Endometrium (tissue), 2 donors: ENCODE data around the gene CCDC120.

ENCODE experiments used
- FAIRE-seq: peaks from 2 replicates; lab custom pipeline; 2012; peaks lifted over from hg19 to GRCh38; lab: Jason Lieb, UNC
- donor health status: control.
- donor health status: control.

The CCDC120 gene, protein sequence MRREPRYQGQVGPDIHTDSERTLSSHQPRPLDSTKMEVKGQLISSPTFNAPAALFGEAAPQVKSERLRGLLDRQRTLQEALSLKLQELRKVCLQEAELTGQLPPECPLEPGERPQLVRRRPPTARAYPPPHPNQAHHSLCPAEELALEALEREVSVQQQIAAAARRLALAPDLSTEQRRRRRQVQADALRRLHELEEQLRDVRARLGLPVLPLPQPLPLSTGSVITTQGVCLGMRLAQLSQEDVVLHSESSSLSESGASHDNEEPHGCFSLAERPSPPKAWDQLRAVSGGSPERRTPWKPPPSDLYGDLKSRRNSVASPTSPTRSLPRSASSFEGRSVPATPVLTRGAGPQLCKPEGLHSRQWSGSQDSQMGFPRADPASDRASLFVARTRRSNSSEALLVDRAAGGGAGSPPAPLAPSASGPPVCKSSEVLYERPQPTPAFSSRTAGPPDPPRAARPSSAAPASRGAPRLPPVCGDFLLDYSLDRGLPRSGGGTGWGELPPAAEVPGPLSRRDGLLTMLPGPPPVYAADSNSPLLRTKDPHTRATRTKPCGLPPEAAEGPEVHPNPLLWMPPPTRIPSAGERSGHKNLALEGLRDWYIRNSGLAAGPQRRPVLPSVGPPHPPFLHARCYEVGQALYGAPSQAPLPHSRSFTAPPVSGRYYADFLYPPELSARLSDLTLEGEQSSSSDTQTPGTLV

DNA sequence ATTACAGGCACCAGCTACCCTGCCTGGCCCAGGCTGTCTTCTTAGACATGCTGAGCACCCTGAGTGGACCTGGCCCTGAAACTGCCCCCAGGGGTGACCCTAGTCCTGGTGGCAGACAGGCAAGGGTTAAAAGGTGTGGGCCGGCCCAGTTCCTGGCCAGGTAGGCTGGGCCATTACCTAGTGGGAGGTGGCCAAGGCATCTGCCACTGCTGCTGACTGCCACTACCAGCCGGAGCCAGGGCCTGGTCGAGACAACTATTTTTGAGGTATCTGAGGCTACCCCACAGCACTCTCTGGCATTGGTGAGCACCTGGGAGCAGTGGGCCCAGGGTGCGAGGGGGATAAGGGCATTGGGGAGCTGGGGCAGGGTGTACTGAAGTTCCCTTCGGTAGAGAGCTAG, at the start of gene CCDC120:
Gene CCDC120, plus strand, starts transcription at position 206 of the 400 bp plus-strand sequence. CDS start 3,043 bp downstream, outside the sequence.
- FAIRE-seq: no peak

GRCh38 chrX:49019050-49019449, 39.7 kb upstream of the CCDC120 start:
- FAIRE-seq: no peak

GRCh38 chrX:49019599-49020249, 39.1 kb upstream of the CCDC120 start:
- no peak for FAIRE-seq

DNA sequence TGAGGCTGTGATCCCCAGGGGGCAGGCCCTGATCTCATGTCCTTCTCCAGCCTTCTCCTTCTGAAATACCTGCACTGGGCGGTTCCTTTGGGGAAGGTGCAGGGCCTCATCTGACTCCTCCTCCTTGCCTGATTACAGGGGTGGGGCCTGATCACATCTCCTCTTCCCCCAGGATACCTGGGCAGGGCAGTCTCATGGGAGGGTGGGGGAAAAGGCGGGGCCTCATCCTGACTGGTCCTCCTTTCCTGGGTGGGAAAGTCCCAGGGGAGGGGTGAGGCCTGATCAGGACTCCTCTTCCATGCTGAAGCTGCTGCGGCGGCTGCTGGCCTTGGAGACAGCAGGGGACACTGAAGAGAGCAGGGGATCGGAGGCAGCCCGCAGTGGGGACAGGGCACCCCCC, 28.9 kb upstream of the CCDC120 start:
- FAIRE-seq: no peak

DNA sequence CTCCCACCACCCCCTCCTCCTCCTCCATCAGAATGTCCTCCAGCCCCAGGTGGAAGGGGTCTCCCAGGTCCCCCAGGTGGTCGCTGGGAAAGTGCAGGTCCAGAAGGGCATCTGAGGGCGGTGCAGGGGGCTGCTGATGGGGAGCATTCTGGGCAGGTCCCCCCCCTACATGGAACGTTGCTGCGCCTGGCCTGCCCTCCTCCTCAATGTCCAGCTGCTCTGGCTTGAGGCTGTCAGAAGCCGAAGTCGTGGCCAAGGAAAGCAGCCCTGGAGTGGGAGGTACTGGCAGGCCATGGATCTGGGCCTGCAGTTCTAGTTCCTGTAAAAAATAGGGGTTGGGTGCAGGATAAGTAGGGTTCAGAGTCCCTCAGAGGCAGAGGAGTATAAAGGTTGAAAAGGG, 28.5 kb upstream of the CCDC120 start:
- no peak for FAIRE-seq

GRCh38 chrX:49037883-49038475, 20.8 kb upstream of the CCDC120 start:
- no peak for FAIRE-seq

DNA sequence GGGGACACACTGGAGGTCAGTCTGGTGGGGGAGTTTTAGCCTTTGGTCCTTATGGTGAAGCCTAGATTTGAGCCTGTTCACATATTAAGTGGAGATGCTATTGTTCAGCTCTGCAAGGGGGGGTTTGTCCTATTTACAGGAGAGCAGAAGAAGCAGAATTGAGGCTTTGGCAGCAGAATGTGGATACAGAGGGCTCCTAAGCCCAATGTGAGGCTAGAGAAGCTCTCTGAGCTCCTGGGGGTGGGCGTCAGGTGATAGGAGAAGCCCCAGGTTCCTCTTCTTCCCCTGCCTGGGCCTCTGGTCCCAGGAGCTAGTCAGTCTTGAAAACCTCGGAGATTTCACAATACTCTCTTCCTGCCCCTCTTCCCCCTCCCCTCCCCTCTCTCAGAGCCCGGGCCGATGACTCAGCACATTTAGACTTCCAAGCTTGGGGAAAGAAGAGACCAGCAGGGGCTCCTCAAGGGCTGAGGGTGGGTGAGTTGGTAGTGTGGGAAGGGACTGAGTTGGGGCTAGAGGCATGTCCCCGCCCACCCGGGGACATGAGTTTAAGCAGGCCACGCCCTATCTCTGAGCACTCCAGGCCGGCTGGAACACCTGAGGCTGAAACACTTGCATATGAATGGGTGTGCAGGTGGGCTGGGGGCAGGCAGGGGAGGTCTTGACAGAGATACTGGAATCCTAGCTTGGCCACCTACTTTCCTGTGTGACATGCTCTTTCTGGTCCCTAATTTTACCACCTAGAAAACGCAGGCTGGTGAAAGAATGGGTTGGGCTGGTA, 19.0 kb upstream of the CCDC120 start:
- no peak for FAIRE-seq

- FAIRE-seq: no peak
Measured at GRCh38 chrX:49040376-49040955, 18.3 kb upstream of the CCDC120 start.

- no peak for FAIRE-seq
Measured at GRCh38 chrX:49041744-49042580, 16.8 kb upstream of the CCDC120 start.

- FAIRE-seq: no peak
Measured at GRCh38 chrX:49042581-49043219, 16.1 kb upstream of the CCDC120 start.

DNA sequence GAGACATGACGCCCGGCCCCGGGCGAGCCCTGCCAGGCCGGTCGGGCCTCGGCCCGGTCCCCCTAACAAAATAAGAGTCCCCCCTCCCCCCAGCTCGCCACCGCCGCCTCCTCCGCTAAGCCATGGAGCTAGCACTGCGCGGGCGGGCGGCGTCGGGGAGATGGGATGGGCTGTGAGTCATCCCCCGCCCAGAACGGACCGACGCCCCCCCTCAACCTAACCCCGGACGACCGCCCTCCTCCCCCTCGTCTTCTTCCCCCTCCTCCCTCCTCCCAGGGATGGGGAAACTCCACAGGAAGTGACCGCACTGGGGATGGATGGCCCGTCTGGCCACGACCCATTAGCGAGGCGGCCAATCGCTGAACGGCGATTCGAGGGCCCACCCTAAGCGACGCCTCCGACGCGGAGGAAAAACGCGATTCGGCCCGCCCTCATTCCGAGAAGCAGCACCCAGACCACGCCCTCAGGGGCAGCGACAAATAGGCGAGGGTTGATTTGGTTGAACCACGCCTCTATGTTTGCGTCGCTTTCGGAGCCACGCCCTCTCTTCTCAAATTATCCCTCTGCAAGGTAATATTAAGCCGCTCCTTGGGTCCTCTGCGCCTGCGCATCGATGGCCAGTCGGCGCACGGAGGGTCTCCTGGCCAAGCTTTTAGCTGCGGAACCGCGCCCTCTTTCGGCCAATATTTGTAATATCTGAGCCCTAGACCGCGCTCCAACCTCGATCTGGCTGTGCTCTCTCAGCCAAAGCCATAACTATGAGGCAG, 15.4 kb upstream of the CCDC120 start, which contains the start of gene TFE3:
Gene TFE3, minus strand, starts transcription at position 138 of the 767 bp plus-strand sequence. Its CDS starts 131 bp downstream, at position 7.
- FAIRE-seq: peak; percentile 94

DNA sequence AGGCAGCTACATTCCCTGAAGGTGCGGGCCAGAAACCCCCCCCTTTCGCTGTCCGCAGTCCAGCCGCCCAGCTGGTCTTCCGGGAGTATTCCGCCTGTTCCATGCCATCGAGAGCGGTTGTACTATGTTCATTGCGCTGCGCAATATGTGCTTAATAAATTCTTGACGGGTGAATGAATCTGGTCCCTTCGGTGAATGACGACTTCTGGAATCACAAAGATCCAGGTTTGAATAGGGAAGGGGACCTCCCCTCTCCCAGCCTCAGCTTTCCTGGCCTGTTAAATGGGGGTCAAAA, 14.9 kb upstream of the CCDC120 start:
- no peak for FAIRE-seq

GRCh38 chrX:49053223-49054072, 5.4 kb upstream of the CCDC120 start:
- no peak for FAIRE-seq

DNA sequence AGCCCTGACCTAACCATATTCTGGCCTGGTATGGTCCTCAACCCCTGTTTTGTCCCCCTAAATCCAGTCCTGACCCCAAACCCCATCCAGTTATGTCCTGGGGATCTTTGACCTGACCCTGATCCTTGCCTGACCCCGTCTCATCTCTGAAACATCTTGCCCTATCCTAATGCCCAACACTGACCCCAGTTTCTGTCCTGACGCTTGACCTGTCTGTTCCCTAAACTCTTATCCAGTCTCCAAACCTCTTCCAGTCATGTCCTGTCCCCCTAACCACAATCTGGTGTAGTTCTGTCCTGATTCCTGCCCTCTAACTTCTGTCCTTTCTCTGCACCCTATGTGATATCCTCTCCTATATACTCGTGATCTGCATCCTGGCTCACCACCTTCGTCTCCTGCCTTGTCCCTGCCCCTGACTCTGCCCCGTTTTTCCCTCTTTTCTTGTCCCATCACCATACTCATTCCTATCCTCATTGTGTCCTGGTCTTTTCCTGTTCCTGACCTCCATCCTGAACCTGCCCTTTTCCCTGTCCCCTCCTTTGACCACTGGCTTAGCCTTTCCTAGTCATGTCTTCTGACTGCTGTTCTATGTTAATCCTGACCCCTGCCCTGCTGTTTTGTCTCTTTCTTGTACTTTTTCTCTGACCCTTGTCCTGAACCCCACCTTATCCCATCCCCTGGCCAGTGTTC, 4.6 kb upstream of the CCDC120 start:
- no peak for FAIRE-seq

- FAIRE-seq: no peak
Measured at GRCh38 chrX:49059201-49059600, 402 bp downstream of the CCDC120 start.

DNA sequence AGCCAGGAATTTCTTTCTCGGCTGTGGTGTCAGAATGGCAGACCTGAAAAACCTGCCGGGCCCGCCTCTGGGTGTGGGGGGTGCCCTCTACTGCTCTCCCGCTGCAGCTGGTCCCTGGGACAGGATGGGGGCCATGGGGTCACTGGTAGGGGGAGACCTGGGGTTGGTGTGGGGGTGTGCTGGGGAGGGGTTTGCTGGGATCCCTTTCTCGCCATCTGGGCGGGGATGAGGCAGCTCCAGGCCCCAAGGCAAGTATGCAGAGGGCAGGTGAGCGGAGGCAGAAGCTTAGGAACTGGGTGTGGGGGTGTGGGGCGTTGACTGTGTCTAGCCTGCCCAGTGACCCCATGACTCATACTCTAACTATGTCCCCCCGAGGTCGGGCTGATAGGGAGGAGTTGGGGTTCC, 884 bp downstream of the CCDC120 start:
- no peak for FAIRE-seq

- no peak for FAIRE-seq
Measured at GRCh38 chrX:49060914-49061313, 2.1 kb downstream of the CCDC120 start.

DNA sequence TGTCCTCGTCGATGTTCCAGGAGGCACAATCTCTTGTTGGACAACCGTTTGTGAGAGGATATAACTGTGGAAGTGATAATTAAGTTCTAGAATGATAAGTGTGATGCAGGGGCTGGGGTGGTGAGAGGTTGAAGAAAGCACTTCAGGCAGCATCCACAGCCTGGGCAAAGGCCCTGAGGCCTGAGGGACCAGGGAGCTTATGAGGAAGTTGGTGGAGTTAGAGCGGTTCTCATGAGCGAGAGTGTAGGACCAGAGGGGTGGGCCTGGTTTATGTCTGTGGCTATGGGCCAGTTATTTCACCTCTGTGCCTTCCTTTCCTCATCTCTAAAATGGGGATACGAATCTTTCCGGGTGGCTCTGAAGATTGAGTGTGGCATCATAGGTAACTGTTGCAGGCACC, 2.7 kb downstream of the CCDC120 start:
- no peak for FAIRE-seq
